BE2C (cell line): ENCODE data around the gene MEX3D.

Experiments
- DNase-seq: peaks from one replicate; pipeline ENCODE4 v3.0.0-alpha.2; 2020
- H3K27me3 ChIP-seq: fragments of 250-450 bp; sonication (Bioruptor Pico); 2 replicates; pipeline ENCODE4 v1.5.1; 2020; ENCODE audit warnings: mild to moderate bottlenecking
- H3K36me3 ChIP-seq: fragments of 250-450 bp; sonication (Bioruptor Pico); 2 replicates; pipeline ENCODE4 v1.5.1; 2020; ENCODE audit warnings: mild to moderate bottlenecking
- H3K4me1 ChIP-seq: fragments of 250-450 bp; sonication (Bioruptor Pico); 2 replicates; pipeline ENCODE4 v1.5.1; 2020
- H3K4me3 ChIP-seq: 2 replicates; pipeline ENCODE4 v1.5.1; 2011; ENCODE audit warnings: low read depth, low read length
- H3K9me3 ChIP-seq: fragments of 250-450 bp; sonication (Bioruptor Pico); 2 replicates; pipeline ENCODE4 v1.5.1; 2020
- TF ChIP-seq, protein P1 (sequence below): IDR thresholded peaks from 2 replicates; pipeline ENCODE4 v1.5.1; 2012; ENCODE audit warnings: mild to moderate bottlenecking, low read depth, low read length

The MEX3D gene

DNA sequence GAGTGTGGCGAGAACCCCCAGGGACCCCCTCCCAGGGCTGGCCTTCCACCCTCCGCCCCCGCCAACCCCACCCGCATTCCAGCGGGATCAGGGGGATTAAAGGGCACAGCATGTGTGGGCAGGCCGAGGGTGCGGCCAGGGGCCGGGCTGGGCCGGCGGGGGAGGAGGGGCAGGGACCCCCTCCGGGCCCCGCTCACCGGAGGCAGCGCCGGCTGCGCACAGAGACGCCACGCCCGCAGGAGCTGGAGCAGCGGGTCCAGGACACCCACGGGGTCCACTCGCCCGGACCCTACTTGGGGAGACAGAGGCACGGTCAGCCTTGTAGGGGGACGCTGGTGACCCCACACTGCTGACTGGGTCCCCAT lies 57.7 kb downstream of the MEX3D start:
- Histone ChIP-seq H3K4me1 (peaks cover 3% of the 10 kb centered on the region; the same call in 1 of the 2 replicates), H3K9me3 (no peaks in the 10 kb centered on the region; the same call in 1 of the 2 replicates), H3K27me3 (peaks cover 39% of the 10 kb centered on the region), H3K36me3 (no peaks in the 10 kb centered on the region), H3K4me3 (no peak overlapping the region)
- TF ChIP-seq, protein P1, sequence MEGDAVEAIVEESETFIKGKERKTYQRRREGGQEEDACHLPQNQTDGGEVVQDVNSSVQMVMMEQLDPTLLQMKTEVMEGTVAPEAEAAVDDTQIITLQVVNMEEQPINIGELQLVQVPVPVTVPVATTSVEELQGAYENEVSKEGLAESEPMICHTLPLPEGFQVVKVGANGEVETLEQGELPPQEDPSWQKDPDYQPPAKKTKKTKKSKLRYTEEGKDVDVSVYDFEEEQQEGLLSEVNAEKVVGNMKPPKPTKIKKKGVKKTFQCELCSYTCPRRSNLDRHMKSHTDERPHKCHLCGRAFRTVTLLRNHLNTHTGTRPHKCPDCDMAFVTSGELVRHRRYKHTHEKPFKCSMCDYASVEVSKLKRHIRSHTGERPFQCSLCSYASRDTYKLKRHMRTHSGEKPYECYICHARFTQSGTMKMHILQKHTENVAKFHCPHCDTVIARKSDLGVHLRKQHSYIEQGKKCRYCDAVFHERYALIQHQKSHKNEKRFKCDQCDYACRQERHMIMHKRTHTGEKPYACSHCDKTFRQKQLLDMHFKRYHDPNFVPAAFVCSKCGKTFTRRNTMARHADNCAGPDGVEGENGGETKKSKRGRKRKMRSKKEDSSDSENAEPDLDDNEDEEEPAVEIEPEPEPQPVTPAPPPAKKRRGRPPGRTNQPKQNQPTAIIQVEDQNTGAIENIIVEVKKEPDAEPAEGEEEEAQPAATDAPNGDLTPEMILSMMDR: no peak
- no peak for DNase-seq

DNA sequence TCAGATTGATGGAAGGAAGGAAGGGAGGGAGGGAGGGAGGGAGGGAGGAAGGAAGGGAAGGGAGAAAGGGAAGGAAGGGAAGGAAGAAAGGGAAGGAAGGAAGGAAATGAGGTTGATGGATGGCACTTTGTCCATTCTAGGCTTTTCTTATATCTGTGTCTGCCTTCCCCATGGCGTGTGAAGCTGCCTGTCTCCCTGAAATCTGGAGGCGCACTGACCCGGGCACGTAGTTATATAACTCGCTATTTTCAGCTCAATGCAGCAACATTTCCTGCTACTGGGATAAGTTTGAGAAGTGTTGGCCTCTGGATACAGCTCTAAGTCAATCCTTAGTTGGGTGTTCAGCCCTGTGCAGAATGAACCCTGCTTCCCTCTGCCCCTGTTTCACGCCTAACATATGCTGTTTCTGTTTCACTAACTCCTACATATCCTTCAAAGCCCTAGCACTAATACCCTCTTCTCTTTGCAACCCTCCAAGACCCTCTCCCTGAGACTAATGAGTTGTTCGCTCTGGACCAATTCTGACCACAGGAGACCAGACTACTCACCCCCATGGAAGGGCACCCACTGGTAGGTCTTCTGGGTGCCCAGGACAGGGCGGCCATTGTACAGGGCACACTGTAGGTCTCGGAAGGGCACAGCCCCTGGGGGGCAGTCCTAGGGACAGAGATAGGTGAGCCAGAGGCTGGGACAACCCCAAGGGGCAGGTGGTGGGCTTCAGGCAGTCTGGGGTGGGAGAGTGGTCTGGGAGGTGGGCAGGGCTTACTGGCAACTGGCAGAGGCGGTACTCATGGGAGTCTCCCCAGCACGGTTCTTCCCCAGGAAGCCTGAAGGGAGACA lies 58.3 kb downstream of the MEX3D start:
- no peaks in the 10 kb centered on the region for H3K36me3 ChIP-seq
- peaks cover 39% of the 10 kb centered on the region for H3K27me3 ChIP-seq
- DNase-seq: no peak
- H3K9me3 ChIP-seq: no peaks in the 10 kb centered on the region; the same call in 1 of the 2 replicates
- H3K4me1 ChIP-seq: peaks cover 3% of the 10 kb centered on the region; the same call in 1 of the 2 replicates
- no peak overlapping the region for H3K4me3 ChIP-seq
- TF ChIP-seq, protein P1: no peak

DNA sequence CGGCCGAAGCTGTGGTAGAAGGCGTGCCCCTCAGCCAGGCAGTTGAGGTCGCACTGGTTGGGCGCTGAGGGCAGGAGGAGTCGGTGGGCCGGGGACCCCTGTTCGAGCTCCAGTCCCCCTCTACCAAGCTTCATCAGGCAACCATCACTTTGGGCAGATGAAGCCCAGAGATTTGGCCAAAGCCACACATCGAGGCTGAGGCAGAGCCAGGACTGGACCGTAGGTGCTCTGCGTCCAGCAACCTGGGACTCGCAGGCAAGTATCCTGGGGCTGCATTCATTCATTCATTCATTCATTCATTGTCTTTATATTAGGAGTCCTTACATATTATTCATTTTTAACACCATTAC lies 59.6 kb downstream of the MEX3D start:
- H3K36me3 ChIP-seq: no peaks in the 10 kb centered on the region
- H3K9me3 ChIP-seq: no peaks in the 10 kb centered on the region; the same call in 1 of the 2 replicates
- no peak overlapping the region; the same call in 1 of the 2 replicates for H3K4me3 ChIP-seq
- no peak for DNase-seq
- TF ChIP-seq, protein P1: no peak
- peaks cover 3% of the 10 kb centered on the region; the same call in 1 of the 2 replicates for H3K4me1 ChIP-seq
- H3K27me3 ChIP-seq: peaks cover 36% of the 10 kb centered on the region

DNA sequence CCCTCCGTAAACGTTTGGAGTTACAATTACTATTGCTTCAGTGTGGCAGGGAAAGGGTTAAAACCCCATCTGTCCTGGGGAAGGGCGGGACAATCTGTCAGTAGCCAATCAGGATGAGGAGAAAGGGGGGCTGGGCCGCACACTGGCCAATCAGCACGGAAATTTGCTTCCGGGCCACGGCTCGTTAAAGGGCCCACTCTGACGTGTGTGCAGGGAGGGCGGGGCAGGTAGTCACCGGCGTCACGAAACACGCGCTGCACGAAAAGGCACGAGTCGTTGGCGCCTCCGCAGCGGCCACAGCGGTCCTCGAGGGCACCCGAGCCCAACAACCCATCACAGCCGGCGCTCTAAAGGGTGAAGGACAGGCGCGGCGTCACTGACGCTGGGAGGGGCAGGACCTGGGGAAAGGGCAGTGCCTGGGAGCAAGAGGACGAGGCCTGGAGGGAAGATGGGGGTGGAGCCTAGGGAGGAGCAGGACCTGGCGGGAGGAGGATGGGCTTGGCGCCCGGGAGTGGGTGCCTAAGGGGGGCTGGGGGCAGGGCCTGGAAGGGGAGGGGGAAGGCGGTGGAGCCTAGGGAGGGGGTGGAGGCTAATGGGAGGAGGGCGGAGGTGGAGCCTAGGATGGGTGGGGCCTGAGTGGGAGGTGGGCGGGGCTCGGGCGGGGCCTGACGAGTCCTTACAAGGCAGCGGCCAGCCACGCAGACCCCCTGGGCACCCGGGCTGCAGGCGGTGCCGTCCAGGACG lies 60.2 kb downstream of the MEX3D start:
- DNase-seq: peak; percentile 97
- Histone ChIP-seq H3K36me3 (no peaks in the 10 kb centered on the region), H3K27me3 (peaks cover 34% of the 10 kb centered on the region), H3K4me3 (peak overlapping the region; percentile 57), H3K4me1 (peaks cover 3% of the 10 kb centered on the region; the same call in 1 of the 2 replicates), H3K9me3 (no peaks in the 10 kb centered on the region; the same call in 1 of the 2 replicates)
- TF ChIP-seq, protein P1: no peak

DNA sequence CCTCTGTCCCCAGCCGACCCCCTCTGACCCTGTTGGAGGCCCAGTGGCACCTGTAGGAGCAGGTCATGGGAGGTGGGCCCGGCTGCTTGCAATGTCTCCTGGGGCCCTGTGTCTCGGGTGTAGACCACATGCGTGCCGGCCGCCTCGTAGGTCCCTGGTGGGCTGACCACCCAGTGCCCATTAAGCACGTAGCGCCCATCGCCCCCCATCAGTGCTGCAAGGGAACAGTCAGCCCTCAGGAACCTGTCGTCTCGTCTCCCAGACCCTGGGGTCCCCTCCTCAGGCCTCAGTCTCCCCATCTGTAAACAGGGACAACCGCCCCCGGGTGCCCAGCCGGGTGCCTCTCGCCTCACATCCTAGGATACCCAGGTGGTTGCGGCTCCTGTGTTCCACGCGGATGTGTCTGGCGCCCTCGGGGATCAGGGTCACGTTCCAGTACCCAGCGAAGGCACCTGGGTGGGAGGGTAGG lies 60.9 kb downstream of the MEX3D start:
- TF ChIP-seq, protein P1: no peak
- Histone ChIP-seq H3K27me3 (peaks cover 28% of the 10 kb centered on the region), H3K36me3 (no peaks in the 10 kb centered on the region), H3K4me3 (no peak overlapping the region; the same call in 1 of the 2 replicates), H3K9me3 (no peaks in the 10 kb centered on the region; the same call in 1 of the 2 replicates), H3K4me1 (peaks cover 3% of the 10 kb centered on the region; the same call in 1 of the 2 replicates)
- no peak for DNase-seq
